HepG2 (cell line): ENCODE data around the gene RBM15B.

Source experiments
- SMC3 ChIP-seq: IDR thresholded peaks from 2 replicates; pipeline ENCODE4 v1.6.1; 2011; ENCODE audit warnings: low read length, improper control_type of control experiment
- TF ChIP-seq, protein P1 (sequence below): sonication (generic); formaldehyde crosslinking; IDR thresholded peaks from 2 replicates; pipeline ENCODE4 v1.8.0; 2022; ENCODE audit warnings: low read depth, missing genetic modification reagents
- TF ChIP-seq, protein P2 (sequence below): sonication (generic); formaldehyde crosslinking; IDR thresholded peaks from 2 replicates; pipeline ENCODE4 v1.8.1; 2022; ENCODE audit warnings: low read depth, mild to moderate bottlenecking, missing genetic modification reagents
- TF ChIP-seq, protein P3 (sequence below): sonication (generic); formaldehyde crosslinking; IDR thresholded peaks from 2 replicates; pipeline ENCODE4 v1.4.0; 2020; ENCODE audit warnings: missing genetic modification reagents, borderline replicate concordance

DNA sequence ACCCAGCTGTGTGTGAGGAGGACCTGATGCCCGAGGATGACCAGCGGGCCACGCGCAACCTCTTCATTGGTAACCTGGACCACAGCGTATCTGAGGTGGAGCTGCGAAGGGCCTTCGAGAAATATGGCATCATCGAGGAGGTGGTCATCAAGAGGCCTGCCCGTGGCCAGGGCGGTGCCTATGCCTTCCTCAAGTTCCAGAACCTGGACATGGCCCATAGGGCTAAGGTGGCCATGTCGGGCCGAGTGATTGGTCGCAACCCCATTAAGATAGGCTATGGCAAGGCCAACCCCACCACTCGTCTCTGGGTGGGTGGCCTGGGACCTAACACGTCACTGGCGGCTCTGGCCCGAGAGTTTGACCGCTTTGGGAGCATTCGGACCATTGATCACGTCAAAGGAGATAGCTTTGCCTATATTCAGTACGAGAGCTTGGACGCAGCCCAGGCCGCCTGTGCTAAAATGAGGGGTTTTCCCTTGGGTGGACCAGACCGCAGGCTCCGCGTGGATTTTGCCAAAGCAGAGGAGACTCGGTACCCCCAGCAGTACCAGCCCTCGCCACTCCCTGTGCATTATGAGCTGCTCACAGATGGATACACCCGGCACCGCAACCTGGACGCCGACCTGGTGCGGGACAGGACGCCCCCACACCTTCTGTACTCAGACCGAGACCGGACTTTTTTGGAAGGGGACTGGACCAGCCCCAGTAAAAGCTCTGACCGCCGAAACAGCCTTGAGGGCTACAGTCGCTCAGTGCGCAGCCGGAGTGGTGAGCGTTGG lies 1.5 kb downstream of the RBM15B start:
- TF ChIP-seq, protein P1, sequence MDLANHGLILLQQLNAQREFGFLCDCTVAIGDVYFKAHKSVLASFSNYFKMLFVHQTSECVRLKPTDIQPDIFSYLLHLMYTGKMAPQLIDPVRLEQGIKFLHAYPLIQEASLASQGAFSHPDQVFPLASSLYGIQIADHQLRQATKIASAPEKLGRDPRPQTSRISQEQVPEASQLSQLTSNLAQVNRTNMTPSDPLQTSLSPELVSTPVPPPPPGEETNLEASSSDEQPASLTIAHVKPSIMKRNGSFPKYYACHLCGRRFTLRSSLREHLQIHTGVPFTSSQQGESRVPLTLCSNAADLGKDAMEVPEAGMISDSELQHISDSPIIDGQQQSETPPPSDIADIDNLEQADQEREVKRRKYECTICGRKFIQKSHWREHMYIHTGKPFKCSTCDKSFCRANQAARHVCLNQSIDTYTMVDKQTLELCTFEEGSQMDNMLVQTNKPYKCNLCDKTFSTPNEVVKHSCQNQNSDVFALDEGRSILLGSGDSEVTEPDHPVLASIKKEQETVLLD, result no peak
- TF ChIP-seq SMC3, result no peak
- TF ChIP-seq, protein P2, sequence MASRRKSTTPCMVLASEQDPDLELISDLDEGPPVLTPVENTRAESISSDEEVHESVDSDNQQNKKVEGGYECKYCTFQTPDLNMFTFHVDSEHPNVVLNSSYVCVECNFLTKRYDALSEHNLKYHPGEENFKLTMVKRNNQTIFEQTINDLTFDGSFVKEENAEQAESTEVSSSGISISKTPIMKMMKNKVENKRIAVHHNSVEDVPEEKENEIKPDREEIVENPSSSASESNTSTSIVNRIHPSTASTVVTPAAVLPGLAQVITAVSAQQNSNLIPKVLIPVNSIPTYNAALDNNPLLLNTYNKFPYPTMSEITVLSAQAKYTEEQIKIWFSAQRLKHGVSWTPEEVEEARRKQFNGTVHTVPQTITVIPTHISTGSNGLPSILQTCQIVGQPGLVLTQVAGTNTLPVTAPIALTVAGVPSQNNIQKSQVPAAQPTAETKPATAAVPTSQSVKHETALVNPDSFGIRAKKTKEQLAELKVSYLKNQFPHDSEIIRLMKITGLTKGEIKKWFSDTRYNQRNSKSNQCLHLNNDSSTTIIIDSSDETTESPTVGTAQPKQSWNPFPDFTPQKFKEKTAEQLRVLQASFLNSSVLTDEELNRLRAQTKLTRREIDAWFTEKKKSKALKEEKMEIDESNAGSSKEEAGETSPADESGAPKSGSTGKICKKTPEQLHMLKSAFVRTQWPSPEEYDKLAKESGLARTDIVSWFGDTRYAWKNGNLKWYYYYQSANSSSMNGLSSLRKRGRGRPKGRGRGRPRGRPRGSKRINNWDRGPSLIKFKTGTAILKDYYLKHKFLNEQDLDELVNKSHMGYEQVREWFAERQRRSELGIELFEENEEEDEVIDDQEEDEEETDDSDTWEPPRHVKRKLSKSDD (CRISPR knock-in tag), result no peak
- TF ChIP-seq, protein P3, sequence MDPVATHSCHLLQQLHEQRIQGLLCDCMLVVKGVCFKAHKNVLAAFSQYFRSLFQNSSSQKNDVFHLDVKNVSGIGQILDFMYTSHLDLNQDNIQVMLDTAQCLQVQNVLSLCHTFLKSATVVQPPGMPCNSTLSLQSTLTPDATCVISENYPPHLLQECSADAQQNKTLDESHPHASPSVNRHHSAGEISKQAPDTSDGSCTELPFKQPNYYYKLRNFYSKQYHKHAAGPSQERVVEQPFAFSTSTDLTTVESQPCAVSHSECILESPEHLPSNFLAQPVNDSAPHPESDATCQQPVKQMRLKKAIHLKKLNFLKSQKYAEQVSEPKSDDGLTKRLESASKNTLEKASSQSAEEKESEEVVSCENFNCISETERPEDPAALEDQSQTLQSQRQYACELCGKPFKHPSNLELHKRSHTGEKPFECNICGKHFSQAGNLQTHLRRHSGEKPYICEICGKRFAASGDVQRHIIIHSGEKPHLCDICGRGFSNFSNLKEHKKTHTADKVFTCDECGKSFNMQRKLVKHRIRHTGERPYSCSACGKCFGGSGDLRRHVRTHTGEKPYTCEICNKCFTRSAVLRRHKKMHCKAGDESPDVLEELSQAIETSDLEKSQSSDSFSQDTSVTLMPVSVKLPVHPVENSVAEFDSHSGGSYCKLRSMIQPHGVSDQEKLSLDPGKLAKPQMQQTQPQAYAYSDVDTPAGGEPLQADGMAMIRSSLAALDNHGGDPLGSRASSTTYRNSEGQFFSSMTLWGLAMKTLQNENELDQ (CRISPR knock-in tag), result no peak
